Breast epithelium (tissue), 3 donors: ENCODE data around the gene ZNF580.

Experiments used
- POLR2A ChIP-seq: fragments of 450-650 bp; IDR thresholded peaks from one replicate; pipeline ENCODE4 v1.6.1; 2016; ENCODE audit warnings: antibody characterized with exemption, mild to moderate bottlenecking, moderate library complexity
- POLR2AphosphoS5 ChIP-seq, 3 donors: sonication (generic); formaldehyde crosslinking; IDR thresholded peaks; one replicate each; pipeline ENCODE4 v1.6.1; 2017; ENCODE audit warnings: antibody characterized with exemption in 3 of 3
- TF ChIP-seq, protein P1 (sequence below), 3 donors: fragments of 450-650 bp; IDR thresholded peaks; one replicate each; pipeline ENCODE4 v1.5.1; 2016 to 2017; ENCODE audit warnings: antibody characterized with exemption in 3 of 3, mild to moderate bottlenecking in 3 of 3, moderate library complexity in 3 of 3

DNA sequence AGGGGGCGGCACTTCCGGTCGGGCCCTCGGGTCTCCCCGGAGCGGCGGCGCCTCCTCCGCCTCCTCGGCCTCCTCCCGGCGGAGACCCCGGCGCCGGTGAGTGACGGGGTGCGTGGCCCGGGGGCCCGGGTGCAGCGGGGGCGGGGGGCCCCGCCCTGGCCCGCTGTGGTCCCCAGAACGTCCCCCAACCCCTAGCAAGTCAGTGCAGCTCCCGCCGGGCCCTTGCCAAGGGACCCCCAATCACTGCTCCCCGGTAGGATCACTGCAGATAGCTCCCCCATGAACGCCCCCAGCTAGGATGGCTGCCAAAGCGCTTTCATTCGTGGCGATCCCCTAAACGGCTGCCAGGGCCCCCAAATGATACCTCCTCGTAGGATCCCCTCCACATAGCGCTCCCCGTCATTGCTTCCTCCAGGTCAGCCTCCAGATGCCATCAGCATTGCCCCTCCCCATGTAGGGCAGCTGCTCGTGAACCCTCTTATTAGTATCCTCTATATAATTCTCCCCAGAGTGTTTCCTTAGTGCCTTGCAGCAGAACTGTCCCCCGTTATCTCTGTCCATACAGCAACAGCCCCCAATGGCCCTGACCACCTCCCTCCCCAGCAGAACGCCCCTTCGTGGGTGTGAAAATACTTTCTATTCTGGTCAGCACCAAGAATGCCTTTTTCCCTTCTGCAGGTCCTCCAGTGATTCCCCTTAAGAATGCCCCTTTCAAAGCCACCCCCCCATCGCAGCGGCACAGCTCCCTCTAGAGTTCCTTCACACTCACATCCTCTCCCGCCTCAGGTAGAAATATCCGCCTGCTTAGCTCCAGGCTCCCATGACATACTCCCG lies 34.9 kb upstream of the ZNF580 start, which contains the start of gene ZNF865:
- TF ChIP-seq, protein P1, sequence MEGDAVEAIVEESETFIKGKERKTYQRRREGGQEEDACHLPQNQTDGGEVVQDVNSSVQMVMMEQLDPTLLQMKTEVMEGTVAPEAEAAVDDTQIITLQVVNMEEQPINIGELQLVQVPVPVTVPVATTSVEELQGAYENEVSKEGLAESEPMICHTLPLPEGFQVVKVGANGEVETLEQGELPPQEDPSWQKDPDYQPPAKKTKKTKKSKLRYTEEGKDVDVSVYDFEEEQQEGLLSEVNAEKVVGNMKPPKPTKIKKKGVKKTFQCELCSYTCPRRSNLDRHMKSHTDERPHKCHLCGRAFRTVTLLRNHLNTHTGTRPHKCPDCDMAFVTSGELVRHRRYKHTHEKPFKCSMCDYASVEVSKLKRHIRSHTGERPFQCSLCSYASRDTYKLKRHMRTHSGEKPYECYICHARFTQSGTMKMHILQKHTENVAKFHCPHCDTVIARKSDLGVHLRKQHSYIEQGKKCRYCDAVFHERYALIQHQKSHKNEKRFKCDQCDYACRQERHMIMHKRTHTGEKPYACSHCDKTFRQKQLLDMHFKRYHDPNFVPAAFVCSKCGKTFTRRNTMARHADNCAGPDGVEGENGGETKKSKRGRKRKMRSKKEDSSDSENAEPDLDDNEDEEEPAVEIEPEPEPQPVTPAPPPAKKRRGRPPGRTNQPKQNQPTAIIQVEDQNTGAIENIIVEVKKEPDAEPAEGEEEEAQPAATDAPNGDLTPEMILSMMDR (IDR thresholded peaks at IDR 0.05) = peak in 2 of 3 donors; percentile 58 to 59
- TF ChIP-seq POLR2AphosphoS5 (IDR thresholded peaks at IDR 0.05) (no peak), POLR2A (no peak)
